C4-2B (cell line): ENCODE data around the gene SLC9A7.
A peak's percentile ranks its signal among the peaks of the same experiment; 100 is the strongest.
"Not testable (repeated sequence)": the region's sequence is repeated elsewhere in the genome, so short reads cannot be mapped to it uniquely, and the experiment has no call there.

Experiments
- H3K27ac ChIP-seq: fragments of 450-650 bp; 2 replicates; pipeline ENCODE4 v1.5.1; 2017
- CTCF ChIP-seq: fragments of 450-650 bp; conservative IDR thresholded peaks from 2 replicates; pipeline ENCODE4 v1.5.1; 2017; ENCODE audit warnings: mild to moderate bottlenecking
- ZFX ChIP-seq: fragments of 450-650 bp; IDR thresholded peaks from 2 replicates; pipeline ENCODE4 v1.6.1; 2017

The SLC9A7 gene

GRCh38 chrX:46735622-46736021 is 23.3 kb downstream of the SLC9A7 start:
- TF ChIP-seq CTCF (no peak), ZFX (no peak)
- H3K27ac ChIP-seq: no peak overlapping the region

GRCh38 chrX:46733226-46733625 is 25.7 kb downstream of the SLC9A7 start:
- TF ChIP-seq CTCF: no peak
- TF ChIP-seq ZFX: no peak
- H3K27ac ChIP-seq: no peak overlapping the region

GRCh38 chrX:46730765-46731164 is 28.2 kb downstream of the SLC9A7 start:
- TF ChIP-seq CTCF (no peak), ZFX (no peak)
- peak overlapping the region; percentile 44; the same call in 1 of the 2 replicates for H3K27ac ChIP-seq

GRCh38 chrX:46727441-46727840 is 31.5 kb downstream of the SLC9A7 start:
- H3K27ac ChIP-seq: peak overlapping the region; percentile 65; the same call in 1 of the 2 replicates
- no peak for TF ChIP-seq ZFX
- TF ChIP-seq CTCF: no peak

GRCh38 chrX:46723569-46723927 is 35.4 kb downstream of the SLC9A7 start:
- not testable (repeated sequence) for H3K27ac ChIP-seq

- TF ChIP-seq ZFX (no peak), CTCF (no peak)
- no peak overlapping the region for H3K27ac ChIP-seq
These were observed 36.0 kb downstream of the SLC9A7 start for GRCh38 chrX:46722742-46723568.

- TF ChIP-seq CTCF (no peak), ZFX (no peak)
- no peak overlapping the region for H3K27ac ChIP-seq
These were observed 42.1 kb downstream of the SLC9A7 start for GRCh38 chrX:46716796-46717195.

- TF ChIP-seq ZFX (no peak), CTCF (no peak)
- H3K27ac ChIP-seq: no peak overlapping the region
These were observed 42.9 kb downstream of the SLC9A7 start for GRCh38 chrX:46715997-46716396.
